Natural killer cell (primary cell): ENCODE measurements around the gene PRG3. TPM values are rescaled to one million over a fixed set of nuclear protein-coding genes. Genes with fewer than 3 reads are reported as not detected.

Experiments
- ATAC-seq, 3 donors: fragments of 150-1000 bp in 2 of 3; fragments of 200-7000 bp in 1 of 3; cut with Tn5 transposase; 1 replicate in 1 of 3; 2 replicates in 2 of 3; pipeline ENCODE4 v1.10.0; 2021; ENCODE audit warnings: mild to moderate bottlenecking in 2 of 3, moderate library complexity in 2 of 3
- DNase-seq, 2 donors: peaks; one replicate each; pipeline versions ENCODE4 v3.0.0 to v3.0.0-alpha.2; 2013 to 2021; ENCODE audit warnings: mixed read lengths in 1 of 2
- H3K27ac ChIP-seq: one replicate; pipeline ENCODE4 v1.5.1; 2013; ENCODE audit warnings: mild to moderate bottlenecking, low read length
- H3K27me3 ChIP-seq: one replicate; pipeline ENCODE4 v1.6.1; 2013; ENCODE audit warnings: low read length; ENCODE audit not compliant: control insufficient read depth, insufficient read depth
- H3K36me3 ChIP-seq: one replicate; pipeline ENCODE4 v1.6.1; 2013; ENCODE audit warnings: low read length; ENCODE audit not compliant: control insufficient read depth, insufficient read depth
- H3K4me1 ChIP-seq: one replicate; pipeline ENCODE4 v1.6.1; 2013; ENCODE audit warnings: low read length; ENCODE audit not compliant: control insufficient read depth, insufficient read depth
- H3K4me3 ChIP-seq: one replicate; pipeline ENCODE4 v1.5.1; 2013; ENCODE audit warnings: low read length
- H3K9me3 ChIP-seq: one replicate; pipeline ENCODE4 v1.6.1; 2013; ENCODE audit warnings: low read length; ENCODE audit not compliant: control insufficient read depth, insufficient read depth
- H3K27ac Mint-ChIP-seq, 2 donors: one replicate each; pipeline ENCODE4 v1.8.0; 2022; ENCODE audit warnings: mild to moderate bottlenecking in 2 of 2, mixed read lengths in 2 of 2, moderate library complexity in 1 of 2
- H3K27me3 Mint-ChIP-seq, 2 donors: one replicate each; pipeline ENCODE4 v1.8.0; 2022; ENCODE audit warnings: low read depth in 2 of 2, mixed read lengths in 2 of 2
- H3K36me3 Mint-ChIP-seq: one replicate; pipeline ENCODE4 v1.8.0; 2022; ENCODE audit warnings: mixed read lengths
- H3K4me1 Mint-ChIP-seq, 2 donors: one replicate each; pipeline ENCODE4 v1.8.0; 2022; ENCODE audit warnings: mixed read lengths in 2 of 2
- H3K4me3 Mint-ChIP-seq: one replicate; pipeline ENCODE4 v1.8.0; 2022; ENCODE audit warnings: mild to moderate bottlenecking, moderate library complexity, mixed read lengths
- H3K9me3 Mint-ChIP-seq, 2 donors: one replicate each; pipeline ENCODE4 v1.8.0; 2022; ENCODE audit warnings: mixed read lengths in 2 of 2
- CTCF ChIP-seq: fragments of 200-600 bp; IDR thresholded peaks from one replicate; pipeline ENCODE4 v1.8.0; 2022; ENCODE audit warnings: antibody characterized with exemption
- WGBS: methylation state at CpG from one replicate; pipeline ENCODE4 v1.1.7; 2013; ENCODE audit warnings: missing lambda C conversion rate; ENCODE audit not compliant: insufficient coverage; 5-methylcytosine and 5-hydroxymethylcytosine counted together
- intact Hi-C: fragments of 100-400 bp; cut with micrococcal nuclease; formaldehyde crosslinking; loops from one replicate; pipeline ENCODE4 v1.14.2; 2022
- total RNA-seq, 4 donors: library from RNA; stranded (reverse); fragments of 120-200 nt in 1 of 4; gene quantifications; one replicate each; pipeline versions ENCODE4 v1.2.3 to v1.2.4, GENCODE V29; 2013 to 2022

The PRG3 gene
- not detected for total RNA-seq
- not detected for total RNA-seq (2013)

- peaks cover 12 to 31% of the 10 kb centered on the region in 2 donors for H3K27me3 Mint-ChIP-seq
- DNase-seq (no peak), ATAC-seq (no peak)
- Histone ChIP-seq H3K27me3 (no peaks in the 10 kb centered on the region), H3K4me3 (no peak within 1 kb of the TSS), H3K27ac (no peak within 1 kb of the TSS), H3K36me3 (no peaks in the 10 kb centered on the region), H3K9me3 (no peaks in the 10 kb centered on the region), H3K4me1 (no peaks in the 10 kb centered on the region)
- H3K36me3 Mint-ChIP-seq = no peaks in the 10 kb centered on the region
- H3K9me3 Mint-ChIP-seq = no peaks in the 10 kb centered on the region
- H3K4me1 Mint-ChIP-seq = no peaks in the 10 kb centered on the region
- 86% methylated on average over 2 of the region's 2 CpGs for WGBS
- no peak within 1 kb of the TSS for H3K27ac Mint-ChIP-seq
- TF ChIP-seq CTCF = no peak
- no peak within 1 kb of the TSS for H3K4me3 Mint-ChIP-seq
- intact Hi-C loops = no loop called here
Observed at GRCh38 chr11:57380975-57381374, at the start of gene PRG3. Gene PRG3, minus strand, starts transcription at chr11:57381150. Its CDS starts 442 bp downstream, at chr11:57380708.

GRCh38 chr11:57429946-57430345, 49.0 kb upstream of the PRG3 start:
- TF ChIP-seq CTCF = no peak
- ATAC-seq (no peak), DNase-seq (no peak)
- no peaks in the 10 kb centered on the region for H3K36me3 Mint-ChIP-seq
- no peaks in the 10 kb centered on the region for H3K9me3 Mint-ChIP-seq
- H3K27ac ChIP-seq = no peak overlapping the region
- 85% methylated on average over 3 of the region's 4 CpGs for WGBS
- H3K9me3 ChIP-seq = no peaks in the 10 kb centered on the region
- peak overlapping the region in 1 of 2 donors; percentile 2 for H3K27ac Mint-ChIP-seq
- intact Hi-C loops = loop anchor here (5.0 kb wide), 1 partner anchor 93 kb away; the partner anchor contains the start of genes P2RX3 and SSRP1
- H3K4me1 ChIP-seq = peaks cover 35% of the 10 kb centered on the region
- no peaks in the 10 kb centered on the region for H3K36me3 ChIP-seq
- H3K4me3 Mint-ChIP-seq = no peak overlapping the region
- no peaks in the 10 kb centered on the region for H3K27me3 ChIP-seq
- H3K4me3 ChIP-seq = no peak overlapping the region
- peaks cover 34 to 38% of the 10 kb centered on the region in 2 donors for H3K4me1 Mint-ChIP-seq
- H3K27me3 Mint-ChIP-seq = peaks cover 0 to 8% of the 10 kb centered on the region in 2 donors

- Histone ChIP-seq H3K27me3 (no peaks in the 10 kb centered on the region), H3K4me1 (peaks cover 48% of the 10 kb centered on the region), H3K27ac (no peak overlapping the region), H3K4me3 (no peak overlapping the region), H3K9me3 (no peaks in the 10 kb centered on the region), H3K36me3 (no peaks in the 10 kb centered on the region)
- TF ChIP-seq CTCF = no peak
- DNase-seq (no peak), ATAC-seq (no peak)
- H3K4me3 Mint-ChIP-seq = no peak overlapping the region
- H3K27ac Mint-ChIP-seq = no peak overlapping the region
- peaks cover 41 to 50% of the 10 kb centered on the region in 2 donors for H3K4me1 Mint-ChIP-seq
- intact Hi-C loops = loop anchor here (5.0 kb wide), 1 partner anchor 91 kb away; the partner anchor contains the start of genes P2RX3 and SSRP1
- no peaks in the 10 kb centered on the region for H3K36me3 Mint-ChIP-seq
- H3K9me3 Mint-ChIP-seq = no peaks in the 10 kb centered on the region
- WGBS = 95% methylated on average over 5 of the region's 5 CpGs
- peaks cover 0 to 2% of the 10 kb centered on the region in 2 donors for H3K27me3 Mint-ChIP-seq
Observed at GRCh38 chr11:57428643-57429042, 47.7 kb upstream of the PRG3 start.

- no peaks in the 10 kb centered on the region for H3K27me3 ChIP-seq
- H3K4me1 Mint-ChIP-seq = peaks cover 43 to 54% of the 10 kb centered on the region in 2 donors
- H3K27ac ChIP-seq = no peak overlapping the region
- peak overlapping the region; percentile 79 to 90 for H3K27ac Mint-ChIP-seq
- ATAC-seq = no peak
- WGBS = 94% methylated on average over 7 of the region's 8 CpGs
- H3K9me3 Mint-ChIP-seq = no peaks in the 10 kb centered on the region
- H3K9me3 ChIP-seq = no peaks in the 10 kb centered on the region
- no peak for TF ChIP-seq CTCF
- H3K4me3 ChIP-seq = no peak overlapping the region
- H3K36me3 ChIP-seq = no peaks in the 10 kb centered on the region
- H3K4me1 ChIP-seq = peaks cover 48% of the 10 kb centered on the region
- DNase-seq = no peak
- no peaks in the 10 kb centered on the region for H3K36me3 Mint-ChIP-seq
- H3K4me3 Mint-ChIP-seq = peak overlapping the region; percentile 91
- intact Hi-C loops = loop anchor here (5.0 kb wide), 1 partner anchor 90 kb away; the partner anchor contains the start of genes P2RX3 and SSRP1
- peaks cover 0 to 6% of the 10 kb centered on the region in 2 donors for H3K27me3 Mint-ChIP-seq
Observed at GRCh38 chr11:57427727-57428082, 46.8 kb upstream of the PRG3 start.
